A673 (cell line): ENCODE data around the gene TDRKH. TPM values are rescaled to one million over a fixed set of nuclear protein-coding genes. Genes with fewer than 3 reads are reported as not detected.
"Not testable (repeated sequence)": the region's sequence is repeated elsewhere in the genome, so short reads cannot be mapped to it uniquely, and the experiment has no call there.

Experiments used
- BruUV-seq: library from RNA; stranded (reverse); fragments of 400-500 nt; replicated peaks from 2 replicates; lab custom pipeline; 2021; lab: Mats Ljungman, UMichigan
- CTCF ChIA-PET: fragments of 300-600 bp; sonication (Branson Sonifier 250); formaldehyde crosslinking; loops from one replicate; lab custom pipeline; 2022; ENCODE audit warnings: antibody characterized with exemption; lab: Charles Lee
- POLR2A ChIA-PET: fragments of 300-600 bp; sonication (Branson Sonifier 250); formaldehyde crosslinking; loops from one replicate; lab custom pipeline; 2022; ENCODE audit warnings: antibody characterized with exemption; ENCODE audit not compliant: low non-redundant PET; lab: Charles Lee
- DNase-seq: peaks from one replicate; pipeline ENCODE4 v3.0.0-alpha.2; 2015; ENCODE audit warnings: low spot score
- H3K27ac ChIP-seq: fragments of 200-600 bp; sonication (generic); 2 replicates; pipeline ENCODE4 v1.5.1; 2016; ENCODE audit warnings: mixed run types, low read depth, mild to moderate bottlenecking, mixed read lengths, antibody characterized with exemption, low read length; ENCODE audit not compliant: poor library complexity, severe bottlenecking
- H3K27me3 ChIP-seq: fragments of 200-600 bp; sonication (generic); replicated peaks from 2 replicates; pipeline ENCODE4 v1.6.1; 2017; ENCODE audit warnings: mixed run types, low read depth, mild to moderate bottlenecking, mixed read lengths, antibody characterized with exemption, low read length; ENCODE audit not compliant: insufficient read depth, poor library complexity
- H3K36me3 ChIP-seq: fragments of 200-600 bp; sonication (generic); 2 replicates; pipeline ENCODE4 v1.6.1; 2016; ENCODE audit warnings: mixed run types, mild to moderate bottlenecking, mixed read lengths, antibody characterized with exemption, low read length; ENCODE audit not compliant: insufficient read depth, poor library complexity, severe bottlenecking
- H3K4me1 ChIP-seq: fragments of 200-600 bp; sonication (generic); 2 replicates; pipeline ENCODE4 v1.6.1; 2017; ENCODE audit warnings: mixed run types, mild to moderate bottlenecking, mixed read lengths, antibody characterized with exemption, low read length; ENCODE audit not compliant: insufficient read depth, poor library complexity, severe bottlenecking
- H3K4me3 ChIP-seq: fragments of 200-600 bp; sonication (generic); 2 replicates; pipeline ENCODE4 v1.5.1; 2016; ENCODE audit warnings: low read depth, mixed run types, mild to moderate bottlenecking, mixed read lengths, low read length; ENCODE audit not compliant: poor library complexity, severe bottlenecking
- H3K9me3 ChIP-seq: fragments of 200-600 bp; sonication (generic); 2 replicates; pipeline ENCODE4 v1.6.1; 2016; ENCODE audit warnings: mixed run types, low read depth, mild to moderate bottlenecking, mixed read lengths, antibody characterized with exemption, low read length; ENCODE audit not compliant: poor library complexity, severe bottlenecking
- CTCF ChIP-seq: fragments of 300-800, 200-600 bp; sonication (generic); conservative IDR thresholded peaks from 2 replicates; pipeline ENCODE4 v1.5.1; 2017; ENCODE audit warnings: low read depth, mild to moderate bottlenecking, antibody characterized with exemption, low read length, moderate library complexity, mixed read lengths
- EZH2 ChIP-seq: fragments of 200-600 bp; sonication (generic); IDR thresholded peaks from 2 replicates; pipeline ENCODE4 v1.6.1; 2017; ENCODE audit warnings: borderline replicate concordance, low read depth, mild to moderate bottlenecking, mixed read lengths, antibody characterized with exemption, low read length; ENCODE audit not compliant: poor library complexity, severe bottlenecking
- intact Hi-C: fragments of 100-400 bp; cut with micrococcal nuclease; formaldehyde crosslinking; loops from one replicate; pipeline ENCODE4 v1.10.0; 2022; ENCODE audit not compliant: unreplicated experiment
- total RNA-seq: library from RNA; stranded (reverse); gene quantifications from 2 replicates; pipeline ENCODE4 v1.2.3, GENCODE V29; 2021

Gene TDRKH
- total RNA-seq, 1 experiment from 2014 or later = 2.1 TPM

DNA sequence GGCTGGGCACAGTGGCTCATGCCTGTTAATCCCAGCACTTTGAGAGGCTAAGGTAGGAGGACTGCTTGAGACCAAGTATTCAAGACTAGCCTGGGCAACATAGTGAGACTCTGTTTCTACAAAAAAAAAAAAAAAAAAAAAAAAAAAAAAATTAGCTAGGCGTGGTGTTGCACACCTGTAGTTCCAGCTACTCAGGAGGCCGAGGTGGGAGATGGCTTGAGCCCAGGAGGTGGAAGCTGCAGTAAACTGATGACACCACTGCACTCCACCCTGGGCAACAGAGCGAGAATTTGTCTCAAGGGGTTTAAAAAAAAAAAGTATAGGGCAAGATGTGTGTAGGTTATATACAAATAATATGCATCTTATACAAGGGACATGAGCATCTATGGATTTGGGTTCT is 2.6 kb downstream of the TDRKH start:
- no peak for TF ChIP-seq EZH2
- TF ChIP-seq CTCF = no peak
- DNase-seq = no peak
- Histone ChIP-seq H3K27ac (no peak overlapping the region), H3K4me1 (peaks cover 9% of the 10 kb centered on the region), H3K36me3 (no peaks in the 10 kb centered on the region), H3K4me3 (no peak overlapping the region), H3K27me3 (peaks cover 32% of the 10 kb centered on the region), H3K9me3 (no peaks in the 10 kb centered on the region)
- POLR2A ChIA-PET = no interaction called here
- BruUV-seq = no TSS peak
- intact Hi-C loops = no loop called here
- CTCF ChIA-PET = no interaction called here

DNA sequence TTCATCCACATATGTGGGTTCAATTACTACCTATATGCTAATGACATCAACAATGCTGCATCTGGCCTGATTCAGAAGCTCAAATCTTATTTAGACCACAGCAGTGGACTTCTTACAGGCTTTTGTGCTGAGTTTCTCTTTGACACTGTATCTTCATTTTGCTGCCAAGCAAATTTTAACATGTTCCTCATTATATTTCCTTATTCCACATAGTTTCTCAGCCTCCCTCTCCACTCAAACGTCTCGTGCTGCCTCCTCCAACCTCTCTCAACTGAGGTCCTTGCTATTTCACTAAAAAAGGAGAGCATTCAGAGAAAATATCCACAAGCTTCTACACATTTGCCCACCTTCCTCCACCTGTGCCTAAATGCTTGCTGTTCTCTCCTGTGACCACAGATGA is 6.5 kb downstream of the TDRKH start:
- Histone ChIP-seq H3K4me1 (no peaks in the 10 kb centered on the region), H3K27me3 (peaks cover 22% of the 10 kb centered on the region), H3K9me3 (no peaks in the 10 kb centered on the region), H3K27ac (no peak overlapping the region), H3K4me3 (no peak overlapping the region), H3K36me3 (no peaks in the 10 kb centered on the region)
- no TSS peak for BruUV-seq
- ChIA-PET CTCF (no interaction called here), POLR2A (no interaction called here)
- no peak for TF ChIP-seq EZH2
- TF ChIP-seq CTCF = no peak
- no peak for DNase-seq
- intact Hi-C loops = no loop called here

- H3K4me1 ChIP-seq = no peaks in the 10 kb centered on the region
- intact Hi-C loops = no loop called here
- CTCF ChIA-PET = no interaction called here
- no peak overlapping the region for H3K27ac ChIP-seq
- H3K27me3 ChIP-seq = peaks cover 22% of the 10 kb centered on the region
- H3K36me3 ChIP-seq = no peaks in the 10 kb centered on the region
- DNase-seq = no peak
- H3K4me3 ChIP-seq = no peak overlapping the region
- no TSS peak for BruUV-seq
- H3K9me3 ChIP-seq = no peaks in the 10 kb centered on the region
- POLR2A ChIA-PET = no interaction called here
- TF ChIP-seq EZH2 = no peak
- TF ChIP-seq CTCF = no peak
These were observed 7.6 kb downstream of the TDRKH start for GRCh38 chr1:151782741-151783140.

DNA sequence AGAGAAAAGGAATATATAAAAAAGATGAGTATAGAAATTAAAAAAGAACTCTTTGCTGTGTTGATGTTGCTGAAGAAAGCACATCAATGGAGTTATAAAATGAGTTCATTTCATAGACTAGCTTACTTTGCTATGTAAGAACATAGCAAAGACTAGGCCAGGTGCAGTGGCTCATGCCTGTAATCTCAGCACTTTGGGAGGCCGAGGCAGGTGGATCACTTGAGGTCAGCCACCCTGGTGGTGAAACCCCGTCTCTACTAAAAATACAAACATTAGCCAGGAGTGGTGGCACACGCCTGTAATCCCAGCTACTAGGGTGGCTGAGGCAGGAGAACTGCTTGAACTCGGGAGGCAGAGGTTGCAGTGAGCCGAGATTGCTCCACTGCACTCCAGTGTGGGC is 8.3 kb downstream of the TDRKH start:
- H3K27ac ChIP-seq, POLR2A ChIA-PET, CTCF ChIA-PET, BruUV-seq, H3K9me3 ChIP-seq, H3K36me3 ChIP-seq, DNase-seq, H3K4me1 ChIP-seq, H3K4me3 ChIP-seq, intact Hi-C loops: not testable (repeated sequence)
- H3K27me3 ChIP-seq = peaks cover 22% of the 10 kb centered on the region

GRCh38 chr1:151780736-151781135 is 9.6 kb downstream of the TDRKH start:
- CTCF ChIA-PET, POLR2A ChIA-PET, BruUV-seq: not testable (repeated sequence)

More at GRCh38 chr1:151780736-151781135, 9.6 kb downstream of the TDRKH start:
- H3K27ac ChIP-seq, intact Hi-C loops, DNase-seq, H3K36me3 ChIP-seq, H3K4me3 ChIP-seq, H3K4me1 ChIP-seq, H3K9me3 ChIP-seq: not testable (repeated sequence)
- H3K27me3 ChIP-seq = peaks cover 17% of the 10 kb centered on the region
